PC-3 (cell line): Measurements from ENCODE around the gene WDR48.

ENCODE experiments used
- CTCF ChIP-seq: fragments of 300-600 bp; sonication (generic); conservative IDR thresholded peaks from 2 replicates; pipeline ENCODE4 v1.5.1; 2017; ENCODE audit warnings: antibody characterized with exemption, low read depth, mild to moderate bottlenecking, low read length
- EZH2 ChIP-seq: fragments of 300-600 bp; sonication (generic); IDR thresholded peaks from one replicate; pipeline ENCODE4 v1.6.1; 2017; ENCODE audit warnings: antibody characterized with exemption, mild to moderate bottlenecking, low read length; ENCODE audit not compliant: unreplicated experiment
- EZH2phosphoT487 ChIP-seq: fragments of 300-600 bp; sonication (generic); IDR thresholded peaks from 2 replicates; pipeline ENCODE4 v1.6.1; 2018; ENCODE audit warnings: mild to moderate bottlenecking, antibody characterized with exemption, low read length, borderline replicate concordance

- TF ChIP-seq CTCF (no peak), EZH2 (no peak), EZH2phosphoT487 (no peak)
Observed at GRCh38 chr3:39052583-39052982, 767 bp downstream of the WDR48 start.
